Right ventricle myocardium superior (tissue), 1 donor: ENCODE results near the gene APBA2. TPM values are rescaled to one million over a fixed set of nuclear protein-coding genes. Genes with fewer than 3 reads are reported as not detected.

Experiments used
- ATAC-seq: fragments of 200-7000 bp; cut with Tn5 transposase; one replicate; pipeline ENCODE4 v1.9.1; 2020; ENCODE audit warnings: mild to moderate bottlenecking; ENCODE audit not compliant: poor library complexity
- DNase-seq: peaks from one replicate; pipeline ENCODE4 v3.0.0-alpha.2; 2020
- intact Hi-C: fragments of 100-400 bp; cut with DNase I; formaldehyde crosslinking; loops from one replicate; pipeline ENCODE4 v1.11.2; 2022
- total RNA-seq: library from RNA; stranded (reverse); fragmentation: NEBNext Ultra II Directional; extraction: Animal tissue kit (Norgen Biotek cat#: 25700); gene quantifications from one replicate; pipeline ENCODE4 v1.2.1, GENCODE V29; 2021
- donor health status: DM: no; HTN: yes; CAD: no; lungs with severe emphysema.

Gene APBA2
- total RNA-seq, 1 donor from 2014 or later = 1.9 TPM

DNA sequence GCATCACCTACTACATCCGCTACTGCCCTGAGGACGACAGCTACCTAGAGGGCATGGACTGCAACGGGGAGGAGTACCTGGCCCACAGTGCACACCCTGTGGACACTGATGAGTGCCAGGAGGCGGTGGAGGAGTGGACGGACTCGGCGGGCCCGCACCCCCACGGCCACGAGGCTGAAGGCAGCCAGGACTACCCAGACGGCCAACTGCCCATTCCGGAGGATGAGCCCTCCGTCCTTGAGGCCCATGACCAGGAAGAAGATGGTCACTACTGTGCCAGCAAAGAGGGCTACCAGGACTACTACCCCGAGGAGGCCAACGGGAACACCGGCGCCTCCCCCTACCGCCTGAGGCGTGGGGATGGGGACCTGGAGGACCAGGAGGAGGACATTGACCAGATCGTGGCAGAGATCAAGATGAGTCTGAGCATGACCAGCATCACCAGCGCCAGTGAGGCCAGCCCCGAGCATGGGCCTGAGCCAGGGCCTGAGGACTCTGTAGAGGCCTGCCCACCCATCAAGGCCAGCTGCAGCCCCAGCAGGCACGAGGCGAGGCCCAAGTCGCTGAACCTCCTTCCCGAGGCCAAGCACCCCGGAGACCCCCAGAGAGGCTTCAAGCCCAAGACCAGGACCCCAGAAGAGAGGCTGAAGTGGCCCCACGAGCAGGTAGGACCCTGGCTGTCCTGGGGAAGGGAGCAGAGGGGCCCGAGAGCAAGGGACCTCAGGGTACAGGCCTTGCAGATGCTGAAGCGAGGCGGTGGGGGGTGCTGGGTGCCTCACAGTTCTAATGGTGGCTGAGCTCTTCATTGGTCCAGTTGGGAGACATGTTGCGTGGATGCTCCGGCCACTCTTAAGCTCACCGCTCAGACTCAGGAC lies 168.6 kb downstream of the APBA2 start:
- DNase-seq = no peak
- intact Hi-C loops = no loop called here
- ATAC-seq = no peak

DNA sequence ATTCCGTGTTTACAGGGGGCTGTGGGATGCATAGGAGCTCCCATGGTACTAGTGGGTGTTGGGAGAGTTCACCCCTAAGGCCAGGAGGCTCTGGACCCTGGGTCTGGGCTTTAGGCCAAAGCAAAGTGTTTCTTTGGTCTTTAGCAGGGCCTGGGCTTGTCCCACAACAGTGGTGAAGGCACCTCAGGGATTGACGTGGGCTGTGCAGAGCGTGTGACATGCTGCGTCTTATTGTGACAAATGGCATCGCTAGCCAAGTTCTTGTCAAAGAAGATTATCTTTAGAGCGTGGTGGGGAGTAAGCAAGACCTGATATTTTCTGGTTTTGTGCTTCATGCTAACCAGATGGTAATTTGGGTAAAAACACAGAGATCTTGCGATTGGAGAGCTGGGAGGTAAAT lies 170.1 kb downstream of the APBA2 start:
- intact Hi-C loops = no loop called here
- ATAC-seq = no peak
- no peak for DNase-seq

DNA sequence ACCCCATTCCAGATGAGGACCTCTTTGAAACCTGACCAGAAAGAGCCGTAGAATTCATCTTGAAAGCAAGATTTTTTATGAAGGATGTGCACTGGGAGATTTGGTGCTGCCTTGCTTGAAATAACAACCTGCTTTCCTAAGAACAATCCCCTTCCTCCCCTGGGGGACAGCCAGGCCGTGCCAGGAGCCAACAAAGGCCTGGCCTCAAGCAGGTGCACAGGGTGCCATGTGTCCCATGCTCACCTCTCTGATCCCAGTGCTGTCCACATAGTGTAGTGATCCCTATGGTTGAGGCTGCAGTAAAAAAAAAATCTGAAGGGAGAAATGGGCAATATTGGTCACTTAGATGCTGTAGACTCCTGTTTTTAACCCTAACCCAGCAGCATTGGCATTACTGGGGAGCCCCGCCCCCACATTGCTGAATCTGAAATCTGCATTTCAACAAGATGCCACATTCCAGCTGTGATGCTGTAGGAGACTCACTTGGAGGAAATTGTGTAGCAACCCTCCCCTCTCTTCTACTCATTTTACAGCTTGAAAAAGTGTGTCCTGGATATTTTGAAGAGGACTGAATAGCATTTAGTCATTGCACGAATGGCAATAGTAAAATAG lies 171.2 kb downstream of the APBA2 start:
- no peak for DNase-seq
- no peak for ATAC-seq
- intact Hi-C loops = no loop called here

DNA sequence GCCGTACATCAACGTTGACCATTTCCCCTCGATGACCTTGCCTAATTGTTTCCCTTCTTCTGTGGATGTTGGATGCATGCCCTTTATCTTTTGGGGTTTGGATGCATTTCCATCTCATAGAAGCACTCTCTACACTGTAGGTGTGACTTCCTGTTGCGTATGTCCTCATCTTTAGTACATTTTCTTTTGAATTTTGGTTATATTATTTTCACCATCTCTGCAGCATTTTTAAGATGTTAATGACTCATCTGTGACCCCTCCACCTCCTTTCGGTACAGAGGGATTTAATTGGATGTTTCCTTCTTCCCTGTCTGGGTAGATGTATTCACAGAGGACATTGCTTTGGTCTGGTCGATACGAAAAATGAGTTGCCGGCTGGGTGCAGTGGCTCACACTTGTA lies 172.1 kb downstream of the APBA2 start:
- intact Hi-C loops = no loop called here
- DNase-seq (no peak), ATAC-seq (no peak)

DNA sequence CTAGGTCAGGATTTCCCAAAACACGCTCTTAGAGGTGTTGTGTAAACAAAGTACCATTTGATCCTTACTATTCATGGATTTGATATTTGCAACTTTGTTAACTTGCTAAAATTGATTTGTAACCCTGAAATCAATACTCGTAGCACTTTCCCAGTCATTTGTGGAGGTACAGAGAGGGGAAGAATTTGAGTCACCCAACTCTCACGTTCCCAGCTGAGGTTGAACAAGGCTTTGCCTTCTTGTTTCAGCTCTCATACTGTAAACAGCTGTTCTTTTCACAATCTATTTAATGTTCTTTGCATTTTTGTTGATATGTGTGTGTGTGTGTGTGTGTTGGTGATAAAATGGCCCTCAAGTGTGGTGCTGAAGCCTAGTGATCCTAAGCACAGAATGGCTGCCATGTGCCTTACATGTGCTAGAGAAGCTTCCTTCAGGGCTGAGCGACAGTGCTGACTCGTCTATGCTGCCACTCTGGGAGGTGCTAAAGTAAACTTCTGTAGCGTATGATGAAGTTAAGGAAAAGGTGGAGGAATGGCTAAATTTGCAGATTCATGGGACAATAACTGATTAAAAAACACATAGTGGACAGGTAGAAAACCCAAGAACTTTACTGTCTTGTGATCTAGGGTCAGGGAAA lies 173.2 kb downstream of the APBA2 start:
- ATAC-seq (no peak), DNase-seq (no peak)
- intact Hi-C loops = no loop called here

DNA sequence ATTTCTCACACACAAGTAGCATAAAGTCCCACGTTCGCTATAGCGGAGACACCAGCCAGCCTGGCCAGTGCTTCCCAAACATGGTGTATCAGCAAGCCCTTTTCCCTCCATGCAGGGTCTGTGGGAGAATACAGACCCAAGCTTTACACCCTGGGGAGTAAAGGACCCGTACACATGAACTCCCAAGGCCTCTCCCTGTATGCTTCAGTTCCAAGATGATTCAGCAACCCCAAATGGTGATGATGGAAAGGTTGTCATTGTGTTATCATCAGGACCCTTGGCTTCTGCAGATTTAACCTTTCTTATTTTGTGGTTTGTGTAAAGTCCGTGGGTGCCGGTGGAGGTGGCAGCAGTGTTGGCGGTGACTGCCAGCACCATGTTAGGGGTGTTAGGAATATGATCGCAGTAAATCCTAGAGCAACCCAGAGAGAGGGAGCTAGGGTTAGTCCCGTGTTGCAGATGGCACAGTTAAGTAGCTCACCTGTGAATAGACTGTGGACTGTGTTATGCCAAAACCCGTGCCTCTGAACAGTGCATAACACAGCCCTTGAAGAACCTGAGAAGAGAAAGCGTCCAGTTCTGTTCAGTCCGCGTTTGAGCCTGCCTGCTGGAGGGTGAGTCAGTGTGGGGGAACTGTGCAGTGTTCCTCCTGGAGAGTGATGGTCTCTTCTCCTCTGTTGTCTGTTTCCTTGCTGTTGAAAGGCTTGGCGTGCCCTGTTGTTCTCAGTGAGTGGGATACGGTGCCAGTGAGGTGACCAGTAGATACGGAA lies 174.3 kb downstream of the APBA2 start:
- intact Hi-C loops = no loop called here
- no peak for ATAC-seq
- no peak for DNase-seq

DNA sequence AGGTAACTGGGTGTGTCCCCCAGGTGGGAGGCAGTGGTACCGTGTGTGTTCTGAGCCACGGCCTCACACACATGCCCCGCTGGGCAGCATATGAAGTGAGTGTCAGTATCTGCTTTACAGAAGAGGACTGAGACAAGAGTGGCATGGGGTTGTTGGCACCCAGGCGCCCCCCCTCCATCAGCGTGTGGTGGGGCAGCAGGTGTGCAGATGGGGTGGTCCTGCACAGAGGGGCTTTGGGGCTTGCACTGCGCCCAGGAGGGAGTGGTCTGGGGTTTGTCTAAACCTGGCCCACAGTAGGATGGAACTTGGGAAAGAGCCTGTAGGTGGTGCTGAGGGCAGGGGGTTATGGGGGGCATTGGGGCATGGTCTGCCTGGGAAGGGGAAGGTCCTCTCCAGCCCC lies 176.0 kb downstream of the APBA2 start:
- DNase-seq = no peak
- ATAC-seq = no peak
- intact Hi-C loops = no loop called here

DNA sequence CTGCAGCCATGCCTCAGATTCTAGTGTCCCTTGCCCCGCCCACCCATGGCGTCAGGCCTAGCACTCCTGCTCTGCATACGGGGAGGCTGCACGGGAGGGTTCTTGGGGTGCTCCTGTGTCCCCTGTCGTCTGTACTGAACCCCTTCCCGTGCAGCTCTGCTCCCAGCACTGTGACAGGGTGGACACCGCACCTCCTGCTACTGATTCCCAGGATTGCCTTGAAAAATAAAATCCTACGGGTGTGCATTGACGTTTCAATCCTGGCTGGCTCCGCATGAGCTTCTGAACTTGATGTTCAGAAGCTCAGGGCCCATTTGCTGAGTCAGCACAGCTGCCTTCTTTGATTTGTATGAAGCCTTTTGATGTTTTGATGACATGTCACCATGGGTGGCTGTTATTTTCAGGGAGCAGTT lies 176.4 kb downstream of the APBA2 start:
- intact Hi-C loops = no loop called here
- no peak for ATAC-seq

DNA sequence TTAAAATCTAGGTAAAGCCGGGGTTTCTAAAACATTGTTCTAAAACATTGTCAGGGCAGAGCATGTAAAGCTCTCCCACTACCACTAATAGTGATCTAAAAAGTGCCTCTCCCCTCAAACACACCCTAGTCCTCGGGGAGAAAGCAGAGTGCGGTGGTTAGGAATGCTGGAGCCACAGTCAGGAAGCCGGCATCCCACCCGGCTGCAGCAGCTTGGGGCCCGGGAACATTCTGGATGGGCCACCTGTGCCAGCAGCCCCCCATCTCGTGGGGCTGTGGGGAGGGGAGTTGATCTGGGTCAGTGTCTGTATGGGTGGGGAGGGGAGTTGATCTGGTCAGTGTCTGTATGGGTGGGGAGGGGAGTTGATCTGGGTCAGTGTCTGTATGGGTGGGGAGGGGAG lies 176.9 kb downstream of the APBA2 start:
- no peak for DNase-seq
- intact Hi-C loops = no loop called here
- ATAC-seq = no peak

More for the DNA sequence above, 176.4 kb downstream of the APBA2 start:
- DNase-seq = no peak

DNA sequence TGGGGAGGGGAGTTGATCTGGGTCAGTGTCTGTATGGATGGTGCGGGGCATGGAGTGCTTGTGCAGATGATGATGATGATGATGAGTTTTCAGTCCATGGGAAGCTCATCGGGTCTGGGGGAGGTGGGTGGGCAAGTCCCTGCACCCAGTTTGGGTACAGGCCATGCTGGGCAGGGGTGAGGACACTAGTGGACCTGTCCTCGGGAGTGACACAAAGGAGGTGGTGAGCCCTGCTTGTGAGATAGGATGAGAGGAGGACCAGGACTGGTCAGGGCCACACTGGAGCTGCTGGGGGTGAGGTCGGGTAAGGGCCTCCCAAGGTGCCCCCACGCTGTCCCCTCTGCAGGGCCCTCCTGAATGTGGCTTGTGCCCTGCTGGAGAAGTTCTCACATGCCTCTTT lies 177.9 kb downstream of the APBA2 start:
- ATAC-seq (no peak), DNase-seq (no peak)
- intact Hi-C loops = no loop called here

DNA sequence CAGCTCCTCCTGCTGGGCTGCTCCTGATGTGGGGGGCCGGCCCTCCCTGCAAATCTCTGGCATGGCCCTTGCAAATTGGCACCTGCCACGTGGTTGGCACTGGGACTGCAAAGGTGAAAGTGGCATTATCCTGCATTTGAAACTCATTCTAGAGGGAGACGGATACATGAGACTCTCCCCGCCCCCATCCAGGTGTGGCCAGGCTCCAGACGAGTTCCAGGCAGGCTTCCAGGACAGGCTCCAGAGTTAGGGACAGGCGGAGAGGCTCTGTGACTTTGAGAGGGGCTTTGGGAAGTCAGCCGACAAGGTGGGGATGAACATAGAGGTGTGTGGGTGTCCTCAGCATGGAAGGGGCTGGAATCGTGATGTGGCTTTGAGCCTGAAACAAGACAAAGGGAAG lies 178.5 kb downstream of the APBA2 start:
- no peak for ATAC-seq
- DNase-seq = no peak
- intact Hi-C loops = no loop called here

DNA sequence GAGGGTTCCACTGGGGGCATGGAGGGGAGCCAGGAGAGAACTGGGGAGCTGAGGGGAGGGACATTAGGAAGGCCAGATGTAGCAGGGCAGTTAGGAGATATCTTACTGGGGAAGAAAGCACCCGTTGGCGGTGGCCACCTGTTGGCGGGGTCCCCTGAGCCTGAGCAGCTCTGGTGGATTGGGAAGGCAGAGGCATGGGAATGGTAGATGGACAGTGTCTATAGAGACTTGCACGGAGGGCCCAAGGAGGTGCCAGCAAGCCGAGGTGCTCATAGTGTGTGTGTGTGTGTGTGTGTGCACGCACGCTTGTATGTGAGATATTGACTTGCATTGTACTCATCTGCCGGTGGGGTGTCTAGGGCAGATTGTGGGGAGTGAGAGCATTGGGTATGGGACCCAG lies 179.0 kb downstream of the APBA2 start:
- intact Hi-C loops = no loop called here
- ATAC-seq = no peak
- DNase-seq = no peak

DNA sequence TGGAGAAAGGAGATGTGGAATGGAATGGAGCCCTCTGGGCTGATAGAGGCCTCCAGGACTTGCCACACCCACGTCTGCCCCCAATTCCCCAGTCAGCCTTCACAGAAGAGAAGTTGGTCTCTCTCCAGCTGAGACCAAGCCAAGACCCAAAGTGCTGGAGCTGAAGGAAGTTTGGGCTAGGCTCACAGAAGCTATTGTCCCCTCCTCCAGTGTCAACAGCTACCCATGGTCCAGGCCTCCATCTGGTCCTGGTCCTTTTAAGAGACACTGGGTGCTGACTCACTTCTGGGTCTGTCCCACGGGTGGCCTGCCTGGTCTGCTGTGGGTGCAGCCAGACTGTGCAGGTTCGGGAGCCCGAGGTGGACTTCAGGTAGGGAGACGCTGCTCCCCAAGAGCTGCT lies 179.8 kb downstream of the APBA2 start:
- ATAC-seq (no peak), DNase-seq (no peak)
- intact Hi-C loops = no loop called here

DNA sequence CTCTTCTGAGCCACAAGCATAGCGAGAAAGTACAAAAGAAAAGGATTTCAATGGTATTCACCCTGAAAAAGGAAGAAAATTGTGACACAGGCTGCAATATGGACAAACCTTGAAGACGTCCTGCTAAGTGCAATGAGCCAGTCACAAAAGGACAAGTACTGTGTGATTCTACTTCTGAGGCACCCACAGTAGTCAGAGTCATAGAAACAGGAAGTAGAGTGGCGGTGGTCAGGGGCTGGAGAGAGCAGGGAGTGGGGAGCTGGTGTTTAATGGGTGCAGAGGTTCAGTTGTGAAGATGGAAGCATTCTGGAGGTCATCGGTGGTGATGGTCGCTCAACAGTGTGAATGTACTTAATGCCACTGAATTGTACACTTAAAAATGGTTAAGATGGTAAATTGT lies 180.5 kb downstream of the APBA2 start:
- intact Hi-C loops = no loop called here
- DNase-seq (no peak), ATAC-seq (no peak)

DNA sequence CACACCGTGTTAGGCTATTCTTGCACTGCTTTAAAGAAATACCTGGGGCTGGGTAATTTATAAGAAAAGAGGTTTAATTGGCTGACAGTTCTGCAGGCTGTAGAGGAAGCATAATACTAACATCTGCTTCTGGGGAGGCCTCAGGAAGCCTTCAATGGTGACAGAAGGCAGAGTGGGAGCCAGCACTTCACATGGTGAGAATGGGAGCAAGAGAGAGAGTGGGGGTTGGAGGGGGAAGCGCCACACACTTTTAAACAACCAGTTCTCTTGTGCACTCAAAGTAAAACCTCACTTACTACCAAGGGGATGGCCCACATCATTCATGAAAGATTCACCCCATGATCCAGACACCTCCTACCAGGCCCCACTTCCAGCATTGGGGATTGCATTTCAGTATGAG lies 181.1 kb downstream of the APBA2 start:
- no peak for DNase-seq
- no peak for ATAC-seq
- intact Hi-C loops = no loop called here

DNA sequence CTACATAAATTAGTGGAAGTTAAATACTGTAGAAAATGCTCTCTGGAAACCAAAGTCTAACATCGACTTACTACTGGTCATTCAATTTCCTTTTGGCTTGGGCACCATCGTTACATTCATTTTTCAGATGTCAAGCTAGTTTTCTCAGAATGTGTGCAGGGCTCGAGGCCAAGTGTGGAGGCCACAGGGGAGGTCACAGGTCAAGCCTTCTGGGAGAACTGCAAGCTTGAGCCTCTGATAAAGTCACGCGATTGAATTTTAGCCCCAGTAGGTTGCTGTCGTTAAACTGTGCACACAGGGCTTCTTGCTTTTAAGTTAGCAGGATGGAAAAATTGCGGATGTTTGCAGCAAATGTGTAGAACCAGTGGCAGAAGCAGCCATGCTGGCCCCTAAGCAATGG lies 182.2 kb downstream of the APBA2 start:
- intact Hi-C loops = no loop called here
- ATAC-seq (no peak), DNase-seq (no peak)

DNA sequence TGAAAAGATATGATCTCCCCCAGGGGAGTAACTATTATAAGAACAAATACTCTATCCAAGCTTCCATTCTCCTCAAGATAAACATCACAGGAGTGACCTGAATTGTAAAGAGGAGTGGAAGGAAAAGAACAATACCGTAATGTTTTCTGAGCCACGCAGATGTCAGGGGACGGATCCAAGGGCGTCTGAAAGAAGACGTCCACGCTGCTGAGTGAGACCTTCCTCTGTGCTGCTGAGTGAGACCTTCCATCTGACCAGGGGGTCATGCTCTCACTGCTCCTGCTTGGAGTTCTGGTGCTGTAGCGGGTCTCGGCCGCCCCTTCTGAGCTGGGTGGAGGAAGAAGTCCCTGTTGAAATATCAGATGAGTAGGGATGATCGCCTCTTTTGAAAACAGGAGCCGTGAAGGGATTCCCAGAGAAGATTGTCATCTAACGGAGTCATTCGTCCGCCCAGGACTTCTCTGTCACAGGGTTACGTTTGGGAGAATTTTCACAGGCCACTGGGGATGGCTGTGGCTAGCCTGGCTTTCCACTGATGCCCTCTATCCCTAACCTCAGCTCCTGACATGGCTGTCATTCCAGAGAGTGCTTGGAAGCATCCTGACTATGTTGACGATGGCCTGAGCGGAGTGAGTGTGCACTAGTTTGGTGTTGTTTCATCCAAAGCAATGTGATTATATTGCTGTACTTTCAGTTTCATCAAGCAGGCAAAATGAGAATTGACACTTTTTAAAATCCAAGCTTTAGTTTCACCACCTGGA lies 184.9 kb downstream of the APBA2 start:
- intact Hi-C loops = no loop called here
- no peak for DNase-seq
- no peak for ATAC-seq

DNA sequence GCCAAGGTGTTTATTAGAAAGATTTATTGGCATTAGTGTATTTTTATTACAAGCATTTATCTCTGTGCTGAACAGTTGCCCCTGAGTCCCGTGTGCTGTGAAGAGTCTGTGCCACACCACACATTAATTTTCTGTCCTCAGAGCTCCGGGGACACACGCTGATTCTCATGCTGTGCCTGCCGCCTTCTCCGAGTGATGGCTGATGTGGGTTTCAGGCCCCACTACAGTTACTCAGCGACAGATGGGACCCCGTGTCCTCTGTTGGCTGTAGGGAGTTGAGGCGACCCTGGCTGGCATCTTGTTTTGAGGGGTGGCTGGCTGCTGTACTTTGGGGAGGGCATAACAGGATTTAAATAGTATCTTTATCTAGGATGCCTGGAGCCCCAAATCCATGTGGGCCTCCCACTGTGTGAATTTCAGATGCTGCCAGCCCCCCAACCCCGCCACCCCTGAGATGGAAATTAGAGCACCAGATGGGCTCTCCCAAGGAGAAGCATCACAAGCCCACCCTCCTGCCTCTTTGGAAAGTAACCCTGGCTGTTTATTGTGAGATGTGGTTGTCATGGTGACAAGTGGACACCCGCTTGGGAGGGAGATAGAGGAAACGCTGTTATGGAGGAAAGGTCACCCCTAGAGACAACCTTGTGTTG lies 185.6 kb downstream of the APBA2 start:
- DNase-seq = no peak
- intact Hi-C loops = no loop called here
- no peak for ATAC-seq
